Measurements from ENCODE around the gene ZP4.

Gene ZP4

GRCh38 chr1:237921306-237921705, 30.6 kb upstream of the ZP4 start:
- TF ChIP-seq, protein P1, sequence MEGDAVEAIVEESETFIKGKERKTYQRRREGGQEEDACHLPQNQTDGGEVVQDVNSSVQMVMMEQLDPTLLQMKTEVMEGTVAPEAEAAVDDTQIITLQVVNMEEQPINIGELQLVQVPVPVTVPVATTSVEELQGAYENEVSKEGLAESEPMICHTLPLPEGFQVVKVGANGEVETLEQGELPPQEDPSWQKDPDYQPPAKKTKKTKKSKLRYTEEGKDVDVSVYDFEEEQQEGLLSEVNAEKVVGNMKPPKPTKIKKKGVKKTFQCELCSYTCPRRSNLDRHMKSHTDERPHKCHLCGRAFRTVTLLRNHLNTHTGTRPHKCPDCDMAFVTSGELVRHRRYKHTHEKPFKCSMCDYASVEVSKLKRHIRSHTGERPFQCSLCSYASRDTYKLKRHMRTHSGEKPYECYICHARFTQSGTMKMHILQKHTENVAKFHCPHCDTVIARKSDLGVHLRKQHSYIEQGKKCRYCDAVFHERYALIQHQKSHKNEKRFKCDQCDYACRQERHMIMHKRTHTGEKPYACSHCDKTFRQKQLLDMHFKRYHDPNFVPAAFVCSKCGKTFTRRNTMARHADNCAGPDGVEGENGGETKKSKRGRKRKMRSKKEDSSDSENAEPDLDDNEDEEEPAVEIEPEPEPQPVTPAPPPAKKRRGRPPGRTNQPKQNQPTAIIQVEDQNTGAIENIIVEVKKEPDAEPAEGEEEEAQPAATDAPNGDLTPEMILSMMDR (IDR thresholded peaks at IDR 0.05; ENCODE audit: low read depth, low read length, missing control alignments) = no peak
- no peak overlapping the region for H3K4me3 ChIP-seq (replicated peaks; ENCODE audit: low read depth, low read length)

GRCh38 chr1:237913345-237913744, 22.6 kb upstream of the ZP4 start:
- TF ChIP-seq, protein P1 (IDR thresholded peaks at IDR 0.05; ENCODE audit: low read depth, low read length, missing control alignments) = no peak
- no peak for DNase-seq (ENCODE audit: extremely low read depth, low read depth)
- H3K4me3 ChIP-seq (replicated peaks; ENCODE audit: low read depth, low read length) = no peak overlapping the region

More at GRCh38 chr1:237921306-237921705, 30.6 kb upstream of the ZP4 start:
- no peak for DNase-seq (ENCODE audit: extremely low read depth, low read depth)

DNA sequence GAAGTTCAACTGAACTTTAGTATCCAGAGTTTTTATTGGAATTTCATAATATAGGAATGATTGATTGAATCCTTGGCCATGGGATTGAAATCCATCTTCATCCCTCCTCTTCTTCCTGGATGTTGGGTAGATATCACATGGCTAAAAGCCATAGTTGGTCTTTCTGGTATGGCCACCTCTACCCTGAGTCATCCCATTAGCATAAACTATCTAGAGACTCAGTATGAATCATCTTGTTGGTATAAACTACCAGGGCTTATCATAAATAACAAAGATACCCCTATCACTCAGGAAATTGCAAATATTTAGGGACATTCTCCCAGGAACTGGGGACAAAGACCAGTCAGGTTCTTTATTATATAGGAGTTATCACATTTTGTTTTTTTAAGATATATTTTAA, 21.2 kb upstream of the ZP4 start:
- H3K4me3 ChIP-seq (replicated peaks; ENCODE audit: low read depth, low read length) = no peak overlapping the region
- TF ChIP-seq, protein P1 (IDR thresholded peaks at IDR 0.05; ENCODE audit: low read depth, low read length, missing control alignments) = no peak
- no peak for DNase-seq (ENCODE audit: extremely low read depth, low read depth)

DNA sequence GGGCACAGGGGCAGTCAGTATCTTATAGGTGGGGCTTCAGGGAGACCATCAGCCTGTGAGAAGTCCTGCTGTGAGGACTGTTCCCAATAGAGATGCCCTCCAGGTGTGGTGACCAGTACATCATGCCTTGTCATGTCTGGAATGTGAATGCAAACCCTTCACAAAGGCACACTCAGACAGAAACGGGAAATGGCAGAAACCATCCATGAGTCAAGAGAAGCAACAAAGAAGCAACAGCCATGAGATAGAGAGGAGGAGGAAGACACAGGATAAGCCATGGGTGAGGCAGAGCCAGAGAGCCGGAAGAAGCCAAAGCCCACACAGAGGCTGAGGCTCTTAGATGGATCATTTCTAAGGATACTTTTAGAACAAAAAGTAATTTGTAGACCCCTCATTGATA, 20.1 kb upstream of the ZP4 start:
- no peak for DNase-seq (ENCODE audit: extremely low read depth, low read depth)
- H3K4me3 ChIP-seq (replicated peaks; ENCODE audit: low read depth, low read length) = no peak overlapping the region
- TF ChIP-seq, protein P1 (IDR thresholded peaks at IDR 0.05; ENCODE audit: low read depth, low read length, missing control alignments) = no peak

- TF ChIP-seq, protein P1 (IDR thresholded peaks at IDR 0.05; ENCODE audit: low read depth, low read length, missing control alignments) = no peak
- no peak for DNase-seq (ENCODE audit: extremely low read depth, low read depth)
Observed at GRCh38 chr1:237903961-237904360, 13.2 kb upstream of the ZP4 start.

DNA sequence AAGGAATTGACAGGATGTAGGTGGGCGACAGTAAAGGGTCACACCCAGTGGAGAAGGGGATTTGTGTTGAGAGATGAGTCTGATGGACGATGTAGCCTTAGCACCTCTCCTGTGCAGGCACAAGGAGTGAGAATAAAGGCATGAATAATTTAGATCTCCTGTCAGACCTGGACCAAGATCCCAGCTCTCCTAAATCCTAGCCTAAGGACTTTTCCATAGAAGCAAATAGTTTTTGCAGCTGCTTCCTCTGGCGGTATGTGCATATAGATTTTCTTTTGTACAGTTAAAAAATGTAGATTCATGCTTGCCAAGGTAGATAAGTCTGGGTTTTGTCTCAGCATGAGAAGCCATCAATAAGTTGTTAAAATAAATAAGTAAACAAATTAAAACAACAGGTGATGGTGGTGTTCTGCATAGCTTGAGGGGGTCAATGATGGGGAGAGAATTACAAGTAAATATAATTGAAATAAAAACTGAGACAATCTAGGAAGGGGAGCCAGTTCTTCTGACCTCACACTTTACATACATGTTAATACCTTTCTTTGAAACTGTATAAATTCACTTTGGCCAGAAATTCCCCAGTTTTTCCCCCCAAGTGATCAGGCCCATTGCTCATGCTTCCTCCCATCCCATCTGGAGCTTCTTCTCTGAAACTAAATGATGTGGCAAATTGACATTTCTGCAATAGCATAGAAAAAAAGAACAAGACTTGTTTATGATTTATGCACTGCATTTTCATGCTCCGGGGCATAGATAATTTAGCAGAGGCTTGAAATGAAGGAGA, 12.4 kb upstream of the ZP4 start:
- TF ChIP-seq, protein P1 (IDR thresholded peaks at IDR 0.05; ENCODE audit: low read depth, low read length, missing control alignments) = no peak
- H3K4me3 ChIP-seq (replicated peaks; ENCODE audit: low read depth, low read length) = no peak overlapping the region
- DNase-seq (ENCODE audit: extremely low read depth, low read depth) = no peak

More at GRCh38 chr1:237903961-237904360, 13.2 kb upstream of the ZP4 start:
- H3K4me3 ChIP-seq (replicated peaks; ENCODE audit: low read depth, low read length) = no peak overlapping the region
